Measurements from ENCODE around the gene ANGPTL5. TPM values are rescaled to one million over a fixed set of nuclear protein-coding genes. Genes with fewer than 3 reads are reported as not detected.
"Not testable (repeated sequence)": the region's sequence is repeated elsewhere in the genome, so short reads cannot be mapped to it uniquely, and the experiment has no call there.

Gene ANGPTL5
- total RNA-seq (1 to 10 TPM; 1.3 to 3.3 TPM), polyA plus RNA-seq (not detected)
- long read RNA-seq, donor 1, partial matches to known transcripts: 2 of 5 reads
- long read RNA-seq, donor 1, other reads (novel, unspliced or antisense): 3 of 5 reads
- long read RNA-seq, donor 2, partial matches to known transcripts: 0 of 1 reads
- long read RNA-seq, donor 2, other reads (novel, unspliced or antisense): 1 of 1 reads

- no peak for DNase-seq
- H3K36me3 ChIP-seq (ENCODE audit: control insufficient read depth in 1 of 2, insufficient read depth in 2 of 2, low read length in 1 of 2): no peaks in the 10 kb centered on the region
- no peak for ATAC-seq (ENCODE audit: low FRiP score)
- 19 to 23% methylated on average over 2 of the region's 2 CpGs for WGBS, 2 donors
- H3K4me3 ChIP-seq (ENCODE audit: low read length in 2 of 2): peak within 1 kb of the TSS; percentile 21 to 66
- intact Hi-C loops (cut with DNase I): loop anchor here in 1 of 2 donors (10.0 kb wide), 1 partner anchor 198 kb away; the partner anchor contains the start of gene YAP1
- H3K27me3 ChIP-seq (ENCODE audit: control insufficient read depth in 1 of 2, insufficient read depth in 2 of 2, low read length in 1 of 2): no peaks in the 10 kb centered on the region
- H3K9me3 ChIP-seq (ENCODE audit: control insufficient read depth, low read length): no peaks in the 10 kb centered on the region
- peak within 1 kb of the TSS; percentile 77 to 79 for H3K27ac ChIP-seq (ENCODE audit: low read depth in 1 of 2, low read length in 2 of 2)
- H3K4me1 ChIP-seq (ENCODE audit: control insufficient read depth in 1 of 2, insufficient read depth in 2 of 2, low read length in 2 of 2): peaks cover 3 to 4% of the 10 kb centered on the region in 2 donors
Observed at GRCh38 chr11:101916422-101916821, at the start of gene ANGPTL5. Gene ANGPTL5, minus strand, starts transcription at chr11:101916522. Its CDS starts 8,613 bp downstream, at chr11:101907909.

- 94% methylated on average over 10 of the region's 10 CpGs for WGBS, 2 donors
- H3K4me3 ChIP-seq (ENCODE audit: low read length in 2 of 2); intact Hi-C loops (cut with DNase I); H3K27me3 ChIP-seq (ENCODE audit: control insufficient read depth in 1 of 2, insufficient read depth in 2 of 2, low read length in 1 of 2); H3K9me3 ChIP-seq (ENCODE audit: control insufficient read depth, low read length); ATAC-seq (ENCODE audit: low FRiP score); H3K4me1 ChIP-seq (ENCODE audit: control insufficient read depth in 1 of 2, insufficient read depth in 2 of 2, low read length in 2 of 2); H3K27ac ChIP-seq (ENCODE audit: low read depth in 1 of 2, low read length in 2 of 2); DNase-seq; H3K36me3 ChIP-seq (ENCODE audit: control insufficient read depth in 1 of 2, insufficient read depth in 2 of 2, low read length in 1 of 2): not testable (repeated sequence)
Observed at GRCh38 chr11:101964200-101964599, 47.9 kb upstream of the ANGPTL5 start.

GRCh38 chr11:101960231-101960630 lies 43.9 kb upstream of the ANGPTL5 start:
- DNase-seq (no peak), ATAC-seq (ENCODE audit: low FRiP score) (no peak)
- H3K4me1 ChIP-seq (ENCODE audit: control insufficient read depth in 1 of 2, insufficient read depth in 2 of 2, low read length in 2 of 2): no peaks in the 10 kb centered on the region
- 90 to 100% methylated on average over 1 of the region's 1 CpG for WGBS, 2 donors
- H3K27ac ChIP-seq (ENCODE audit: low read depth in 1 of 2, low read length in 2 of 2): no peak overlapping the region
- H3K36me3 ChIP-seq (ENCODE audit: control insufficient read depth in 1 of 2, insufficient read depth in 2 of 2, low read length in 1 of 2): peaks cover 3 to 5% of the 10 kb centered on the region in 2 donors
- no peak overlapping the region for H3K4me3 ChIP-seq (ENCODE audit: low read length in 2 of 2)
- no peaks in the 10 kb centered on the region for H3K27me3 ChIP-seq (ENCODE audit: control insufficient read depth in 1 of 2, insufficient read depth in 2 of 2, low read length in 1 of 2)
- intact Hi-C loops (cut with DNase I): no loop called here
- no peaks in the 10 kb centered on the region for H3K9me3 ChIP-seq (ENCODE audit: control insufficient read depth, low read length)

GRCh38 chr11:101955701-101956100 lies 39.4 kb upstream of the ANGPTL5 start:
- H3K27ac ChIP-seq (ENCODE audit: low read depth in 1 of 2, low read length in 2 of 2): no peak overlapping the region
- 94 to 95% methylated on average over 5 of the region's 5 CpGs for WGBS, 2 donors
- no peaks in the 10 kb centered on the region for H3K9me3 ChIP-seq (ENCODE audit: control insufficient read depth, low read length)
- intact Hi-C loops (cut with DNase I): no loop called here
- no peak overlapping the region for H3K4me3 ChIP-seq (ENCODE audit: low read length in 2 of 2)
- no peaks in the 10 kb centered on the region for H3K4me1 ChIP-seq (ENCODE audit: control insufficient read depth in 1 of 2, insufficient read depth in 2 of 2, low read length in 2 of 2)
- peaks cover 3% of the 10 kb centered on the region in 2 donors for H3K36me3 ChIP-seq (ENCODE audit: control insufficient read depth in 1 of 2, insufficient read depth in 2 of 2, low read length in 1 of 2)
- DNase-seq (no peak), ATAC-seq (ENCODE audit: low FRiP score) (no peak)
- H3K27me3 ChIP-seq (ENCODE audit: control insufficient read depth in 1 of 2, insufficient read depth in 2 of 2, low read length in 1 of 2): no peaks in the 10 kb centered on the region

DNA sequence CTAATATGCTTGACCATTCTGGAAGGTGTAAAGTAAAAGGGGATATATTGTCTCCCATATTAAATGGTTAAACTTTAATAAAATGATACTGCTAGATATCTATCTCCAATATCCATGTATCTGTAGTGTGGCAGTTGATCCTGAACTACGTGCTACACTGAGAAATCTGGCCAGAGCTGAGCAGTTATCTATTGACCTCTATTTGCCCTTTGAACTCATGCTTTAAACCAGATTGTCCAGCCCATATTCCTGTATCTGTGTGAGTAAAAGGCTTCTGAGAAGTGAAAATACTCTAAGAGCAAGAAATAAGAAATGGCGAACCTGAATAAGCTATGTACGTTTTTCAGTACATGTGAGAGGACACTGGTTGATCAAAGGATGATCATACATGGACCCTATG lies 39.0 kb upstream of the ANGPTL5 start:
- H3K4me1 ChIP-seq (ENCODE audit: control insufficient read depth in 1 of 2, insufficient read depth in 2 of 2, low read length in 2 of 2): no peaks in the 10 kb centered on the region
- ATAC-seq (ENCODE audit: low FRiP score) (no peak), DNase-seq (no peak)
- WGBS, 2 donors: 91 to 92% methylated on average over 3 of the region's 3 CpGs
- H3K4me3 ChIP-seq (ENCODE audit: low read length in 2 of 2): no peak overlapping the region
- H3K27me3 ChIP-seq (ENCODE audit: control insufficient read depth in 1 of 2, insufficient read depth in 2 of 2, low read length in 1 of 2): no peaks in the 10 kb centered on the region
- H3K9me3 ChIP-seq (ENCODE audit: control insufficient read depth, low read length): no peaks in the 10 kb centered on the region
- intact Hi-C loops (cut with DNase I): no loop called here
- H3K36me3 ChIP-seq (ENCODE audit: control insufficient read depth in 1 of 2, insufficient read depth in 2 of 2, low read length in 1 of 2): peaks cover 3% of the 10 kb centered on the region in 2 donors
- no peak overlapping the region for H3K27ac ChIP-seq (ENCODE audit: low read depth in 1 of 2, low read length in 2 of 2)

DNA sequence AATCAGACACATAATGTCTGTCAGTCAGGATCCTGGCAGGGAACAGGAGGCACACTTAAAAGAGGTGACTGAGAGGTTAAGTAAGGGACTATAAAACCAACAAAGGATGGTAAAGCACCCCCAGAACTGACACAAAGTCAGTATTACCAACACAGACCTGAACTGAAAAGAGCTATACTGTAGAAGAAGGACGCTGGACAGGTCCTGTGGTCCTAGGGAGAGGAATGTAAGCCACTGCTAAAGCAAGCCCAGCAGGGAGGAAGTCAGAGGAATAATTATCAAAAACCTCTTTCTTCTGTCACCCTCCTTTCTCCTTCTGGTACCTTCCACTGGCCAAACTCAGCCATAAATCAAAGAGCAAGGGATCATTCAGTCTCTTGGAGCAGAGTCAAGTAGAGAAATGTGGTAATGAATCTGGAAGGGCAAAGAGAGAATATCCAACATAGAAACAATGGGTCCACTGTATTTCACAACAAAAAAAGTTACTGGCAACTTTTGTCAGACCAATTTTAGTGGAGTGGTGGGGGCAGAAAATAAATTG lies 33.4 kb upstream of the ANGPTL5 start:
- Histone ChIP-seq H3K9me3 (ENCODE audit: control insufficient read depth, low read length) (no peaks in the 10 kb centered on the region), H3K27me3 (ENCODE audit: control insufficient read depth in 1 of 2, insufficient read depth in 2 of 2, low read length in 1 of 2) (no peaks in the 10 kb centered on the region)
- WGBS, 2 donors: 55 to 69% methylated on average over 1 of the region's 1 CpG

GRCh38 chr11:101945448-101945847 lies 29.1 kb upstream of the ANGPTL5 start:
- Histone ChIP-seq H3K27me3 (ENCODE audit: control insufficient read depth in 1 of 2, insufficient read depth in 2 of 2, low read length in 1 of 2) (no peaks in the 10 kb centered on the region), H3K4me1 (ENCODE audit: control insufficient read depth in 1 of 2, insufficient read depth in 2 of 2, low read length in 2 of 2) (no peaks in the 10 kb centered on the region), H3K27ac (ENCODE audit: low read depth in 1 of 2, low read length in 2 of 2) (no peak overlapping the region), H3K4me3 (ENCODE audit: low read length in 2 of 2) (no peak overlapping the region), H3K9me3 (ENCODE audit: control insufficient read depth, low read length) (no peaks in the 10 kb centered on the region), H3K36me3 (ENCODE audit: control insufficient read depth in 1 of 2, insufficient read depth in 2 of 2, low read length in 1 of 2) (peaks cover 0 to 3% of the 10 kb centered on the region in 2 donors)
- intact Hi-C loops (cut with DNase I): no loop called here
- ATAC-seq (ENCODE audit: low FRiP score): no peak
- 92% methylated on average over 4 of the region's 4 CpGs for WGBS, 2 donors
- no peak for DNase-seq

More for the DNA sequence above, 33.4 kb upstream of the ANGPTL5 start:
- H3K36me3 ChIP-seq (ENCODE audit: control insufficient read depth in 1 of 2, insufficient read depth in 2 of 2, low read length in 1 of 2): peaks cover 0 to 2% of the 10 kb centered on the region in 2 donors
- H3K4me3 ChIP-seq (ENCODE audit: low read length in 2 of 2): no peak overlapping the region
- no peak for DNase-seq
- H3K4me1 ChIP-seq (ENCODE audit: control insufficient read depth in 1 of 2, insufficient read depth in 2 of 2, low read length in 2 of 2): no peaks in the 10 kb centered on the region
- no peak overlapping the region for H3K27ac ChIP-seq (ENCODE audit: low read depth in 1 of 2, low read length in 2 of 2)
- intact Hi-C loops (cut with DNase I): no loop called here
- no peak for ATAC-seq (ENCODE audit: low FRiP score)

DNA sequence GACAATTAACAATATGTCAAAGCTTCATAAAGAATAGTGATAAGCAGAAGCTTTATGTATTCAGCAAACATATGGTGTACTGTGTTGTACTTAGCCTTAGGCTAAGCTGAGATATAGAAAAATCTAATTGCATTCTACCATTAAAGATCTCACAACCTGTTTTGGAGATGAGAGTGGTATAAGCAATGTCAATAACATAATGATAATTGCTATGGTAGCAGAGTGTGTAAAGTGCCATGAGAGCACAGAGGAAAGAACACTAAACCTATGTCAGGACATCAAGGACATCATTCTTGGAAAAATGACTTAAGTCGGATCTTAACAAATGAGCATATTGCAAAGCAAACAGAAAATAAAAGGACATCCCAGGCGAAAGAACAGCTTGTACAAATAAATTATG lies 28.6 kb upstream of the ANGPTL5 start:
- Histone ChIP-seq H3K36me3 (ENCODE audit: control insufficient read depth in 1 of 2, insufficient read depth in 2 of 2, low read length in 1 of 2) (peaks cover 0 to 4% of the 10 kb centered on the region in 2 donors), H3K4me3 (ENCODE audit: low read length in 2 of 2) (no peak overlapping the region), H3K9me3 (ENCODE audit: control insufficient read depth, low read length) (no peaks in the 10 kb centered on the region), H3K4me1 (ENCODE audit: control insufficient read depth in 1 of 2, insufficient read depth in 2 of 2, low read length in 2 of 2) (no peaks in the 10 kb centered on the region), H3K27ac (ENCODE audit: low read depth in 1 of 2, low read length in 2 of 2) (no peak overlapping the region), H3K27me3 (ENCODE audit: control insufficient read depth in 1 of 2, insufficient read depth in 2 of 2, low read length in 1 of 2) (no peaks in the 10 kb centered on the region)
- DNase-seq (no peak), ATAC-seq (ENCODE audit: low FRiP score) (no peak)
- intact Hi-C loops (cut with DNase I): no loop called here
- WGBS, 2 donors: 95% methylated on average over 2 of the region's 2 CpGs

DNA sequence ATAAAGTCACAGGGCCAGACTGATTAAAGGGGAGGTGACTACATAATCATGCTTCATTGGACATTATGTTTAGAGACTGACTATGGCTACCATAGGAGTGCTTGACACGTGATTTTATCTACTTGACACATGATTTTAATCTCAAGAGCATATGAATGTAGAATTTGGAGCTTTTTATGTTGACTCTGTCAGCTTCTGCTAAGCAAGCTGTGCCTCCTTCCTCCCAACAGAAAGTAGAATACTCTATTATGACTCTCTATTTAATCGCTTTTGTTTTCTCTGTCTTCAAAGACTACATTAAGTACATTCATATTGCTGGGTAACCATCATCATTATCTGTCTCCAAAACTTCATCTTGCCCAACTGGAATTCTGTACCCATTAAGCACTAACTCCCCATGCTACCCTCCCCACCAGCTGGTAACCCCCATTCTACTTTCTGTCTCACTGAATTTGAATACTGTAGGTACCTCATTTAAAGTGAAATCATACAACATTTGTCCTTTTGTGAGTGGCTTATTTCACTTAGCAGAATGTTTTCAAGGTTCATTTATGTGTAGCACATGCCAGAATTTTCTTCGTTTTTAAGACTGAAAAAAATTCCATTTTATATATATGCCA lies 24.7 kb upstream of the ANGPTL5 start:
- WGBS, 2 donors: 64 to 81% methylated on average over 3 of the region's 3 CpGs

More for the DNA sequence above, 24.7 kb upstream of the ANGPTL5 start:
- Histone ChIP-seq H3K4me1 (ENCODE audit: control insufficient read depth in 1 of 2, insufficient read depth in 2 of 2, low read length in 2 of 2) (no peaks in the 10 kb centered on the region), H3K27me3 (ENCODE audit: control insufficient read depth in 1 of 2, insufficient read depth in 2 of 2, low read length in 1 of 2) (no peaks in the 10 kb centered on the region), H3K27ac (ENCODE audit: low read depth in 1 of 2, low read length in 2 of 2) (no peak overlapping the region), H3K36me3 (ENCODE audit: control insufficient read depth in 1 of 2, insufficient read depth in 2 of 2, low read length in 1 of 2) (peaks cover 0 to 2% of the 10 kb centered on the region in 2 donors), H3K9me3 (ENCODE audit: control insufficient read depth, low read length) (no peaks in the 10 kb centered on the region), H3K4me3 (ENCODE audit: low read length in 2 of 2) (no peak overlapping the region)
- DNase-seq (no peak), ATAC-seq (ENCODE audit: low FRiP score) (no peak)
- intact Hi-C loops (cut with DNase I): no loop called here

Measured in aorta (tissue), 5 donors.